ENCODE measurements around the gene RBMS1.

- TF ChIP-seq CTCF (IDR thresholded peaks at IDR 0.05; ENCODE audit: low read depth, low read length, missing input control), result no peak
- no peak for TF ChIP-seq RAD21 (IDR thresholded peaks at IDR 0.05)
- TF ChIP-seq JUND (IDR thresholded peaks at IDR 0.05), result no peak
- TF ChIP-seq REST (IDR thresholded peaks at IDR 0.05), result no peak
- TF ChIP-seq FOXA1 (IDR thresholded peaks at IDR 0.05), result no peak
- TF ChIP-seq ZBTB33 (IDR thresholded peaks at IDR 0.05), result no peak
- no peak for TF ChIP-seq YY1 (IDR thresholded peaks at IDR 0.05)
- TF ChIP-seq SP1 (IDR thresholded peaks at IDR 0.05), result no peak
- TF ChIP-seq MAX (IDR thresholded peaks at IDR 0.05), result no peak
- TF ChIP-seq NR2F2 (IDR thresholded peaks at IDR 0.05), result no peak
- no peak for TF ChIP-seq ATF3 (IDR thresholded peaks at IDR 0.05)
- TF ChIP-seq TAF1 (conservative IDR thresholded peaks at IDR 0.05), result no peak
- TF ChIP-seq EGR1 (IDR thresholded peaks at IDR 0.05; ENCODE audit: low read depth in 2 of 2), result no peak
Observed at GRCh38 chr2:160450486-160450885, 43.1 kb downstream of the RBMS1 start.
